DMS153 treated with DMSO at 0.1 percent for 48 hours (cell line): ENCODE results near the gene ADIPOQ.
A peak's percentile ranks its signal among the peaks of the same experiment; 100 is the strongest.
"Not testable (repeated sequence)": the region's sequence is repeated elsewhere in the genome, so short reads cannot be mapped to it uniquely, and the experiment has no call there.

Experiments used
- DNase-seq: peaks from one replicate; lab custom pipeline; 2025; ENCODE audit not compliant: unreplicated experiment; lab: John Stamatoyannopoulos, UW

ADIPOQ gene

GRCh38 chr3:186826410-186826975, 16.0 kb upstream of the ADIPOQ start:
- no peak for DNase-seq

- peak; percentile 73 for DNase-seq
These were observed 15.3 kb upstream of the ADIPOQ start for GRCh38 chr3:186826976-186827857.

- no peak for DNase-seq
These were observed 14.2 kb upstream of the ADIPOQ start for GRCh38 chr3:186828340-186828739.

- DNase-seq: no peak
These were observed 10.7 kb upstream of the ADIPOQ start for GRCh38 chr3:186831798-186832197.

- DNase-seq: no peak
These were observed 10.2 kb upstream of the ADIPOQ start for GRCh38 chr3:186832276-186832675.

- DNase-seq: no peak
These were observed 2.5 kb upstream of the ADIPOQ start for GRCh38 chr3:186839874-186840641.

- no peak for DNase-seq
These were observed 890 bp upstream of the ADIPOQ start for GRCh38 chr3:186841620-186842019.

GRCh38 chr3:186843039-186843432, 526 bp downstream of the ADIPOQ start:
- DNase-seq: no peak

GRCh38 chr3:186844908-186845307, 2.4 kb downstream of the ADIPOQ start:
- DNase-seq: no peak

- no peak for DNase-seq
These were observed 3.2 kb downstream of the ADIPOQ start for GRCh38 chr3:186845756-186846155.

- no peak for DNase-seq
These were observed 4.9 kb downstream of the ADIPOQ start for GRCh38 chr3:186847437-186847836.

GRCh38 chr3:186849374-186849975, 7.0 kb downstream of the ADIPOQ start:
- peak; percentile 23 for DNase-seq

- not testable (repeated sequence) for DNase-seq
These were observed 9.3 kb downstream of the ADIPOQ start for GRCh38 chr3:186851835-186852234.

GRCh38 chr3:186852994-186853393, 10.5 kb downstream of the ADIPOQ start:
- DNase-seq: no peak

- DNase-seq: no peak
These were observed 11.6 kb downstream of the ADIPOQ start for GRCh38 chr3:186854146-186854545.

- no peak for DNase-seq
These were observed 12.4 kb downstream of the ADIPOQ start for GRCh38 chr3:186854954-186855353.

- no peak for DNase-seq
These were observed 15.2 kb downstream of the ADIPOQ start for GRCh38 chr3:186857743-186858142.

GRCh38 chr3:186865215-186865853, 22.8 kb downstream of the ADIPOQ start:
- DNase-seq: not testable (repeated sequence)

GRCh38 chr3:186866095-186866494, 23.6 kb downstream of the ADIPOQ start:
- DNase-seq: not testable (repeated sequence)

GRCh38 chr3:186869253-186870100, 27.0 kb downstream of the ADIPOQ start:
- no peak for DNase-seq
